ENCODE results near the gene TMEM151B.

TMEM151B gene

GRCh38 chr6:44275749-44276648 is 5.7 kb downstream of the TMEM151B start:
- Histone ChIP-seq H3K9ac (ENCODE audit: low read length) (no peak overlapping the region), H2AFZ (ENCODE audit: insufficient read depth, low read length, poor library complexity) (no peak overlapping the region), H3K79me1 (ENCODE audit: low read length) (no peaks in the 10 kb centered on the region), H2BK5ac (ENCODE audit: low read depth, low read length, poor library complexity) (no peak overlapping the region), H4K91ac (ENCODE audit: low read depth, low read length) (no peak overlapping the region), H4K12ac (ENCODE audit: low read depth, low read length) (no peak overlapping the region), H2BK12ac (ENCODE audit: low read length) (no peak overlapping the region), H3K4me1 (ENCODE audit: control insufficient read depth in 1 of 2, insufficient read depth in 2 of 2, low read length in 2 of 2) (no peaks in the 10 kb centered on the region), H2BK120ac (ENCODE audit: insufficient read depth, low read length, poor library complexity) (no peak overlapping the region), H3K27me3 (ENCODE audit: insufficient read depth, low read length) (peaks cover 5% of the 10 kb centered on the region), H3K4me3 (ENCODE audit: low read depth, low read length) (no peak overlapping the region), H3K9me3 (ENCODE audit: insufficient read depth, low read depth, low read length) (no peaks in the 10 kb centered on the region), H3K27ac (ENCODE audit: low read depth, low read length) (no peak overlapping the region), H4K8ac (ENCODE audit: low read depth, low read length) (no peak overlapping the region), H2AK5ac (ENCODE audit: low read length) (no peak overlapping the region), H3K14ac (ENCODE audit: low read length) (no peak overlapping the region), H3K4ac (ENCODE audit: low read depth, low read length) (no peak overlapping the region), H3K36me3 (ENCODE audit: control insufficient read depth in 1 of 2, insufficient read depth in 2 of 2, low read length in 2 of 2) (no peaks in the 10 kb centered on the region), H3K23ac (ENCODE audit: low read length) (no peak overlapping the region), H3K18ac (ENCODE audit: low read length) (no peak overlapping the region), H3K4me2 (ENCODE audit: low read length) (no peak overlapping the region), H3K79me2 (ENCODE audit: control insufficient read depth, insufficient read depth, low read length, poor library complexity) (no peaks in the 10 kb centered on the region)
- peak in 1 of 2 donors; percentile 17 for DNase-seq
- WGBS (ENCODE audit: extremely low coverage, insufficient coverage, insufficient read length), result no CpG with 5 or more reads among the region's 109 CpGs

DNA sequence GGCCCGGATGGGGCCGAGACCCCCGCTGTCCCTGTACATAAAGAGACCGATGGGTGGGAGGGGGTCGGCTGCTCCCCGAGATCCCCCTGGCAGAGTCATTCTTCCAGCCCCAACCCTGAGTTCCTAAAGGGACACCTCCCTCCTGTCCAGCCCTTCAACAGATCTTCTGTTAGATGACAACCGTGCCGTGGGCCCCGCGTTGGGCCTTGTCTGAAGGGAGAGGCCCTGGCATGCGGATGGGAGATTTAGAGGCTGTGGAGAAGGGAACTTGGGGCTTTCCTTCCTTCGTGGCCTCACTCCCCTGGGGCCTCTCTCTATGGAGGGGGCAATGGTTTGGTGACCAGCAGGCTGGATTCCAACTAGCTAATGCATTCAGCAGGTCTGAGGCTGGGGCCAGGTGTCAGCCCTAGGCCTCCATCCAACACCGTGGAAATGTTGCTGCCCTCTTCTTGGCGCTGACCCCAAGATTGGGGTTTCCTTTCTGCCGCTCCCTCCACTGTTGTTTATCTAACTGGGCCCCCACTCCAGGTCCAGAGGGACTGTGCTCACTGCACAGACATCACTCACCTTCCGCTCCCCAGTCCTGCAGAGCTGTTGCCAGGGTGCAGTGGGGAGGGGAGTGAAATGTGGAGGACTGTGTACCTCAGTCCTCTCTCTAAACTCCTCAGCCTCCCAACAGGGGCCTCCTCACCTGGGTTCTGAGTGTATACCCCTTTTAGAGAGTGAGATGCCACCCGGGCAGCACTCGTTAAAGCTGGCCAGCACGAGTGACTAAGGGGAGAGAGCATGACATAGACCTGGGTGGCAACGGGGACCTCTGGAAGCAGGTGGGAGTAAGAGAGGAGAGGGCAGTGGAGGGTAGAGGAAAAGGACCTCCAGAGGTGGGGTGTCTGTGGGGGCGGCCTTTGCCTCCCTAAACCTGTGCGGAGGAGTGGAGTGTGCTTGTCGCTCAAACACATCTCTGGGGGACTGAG is 6.7 kb downstream of the TMEM151B start:
- WGBS (ENCODE audit: extremely low coverage, insufficient coverage, insufficient read length), result no CpG with 5 or more reads among the region's 23 CpGs
- Histone ChIP-seq H3K14ac (ENCODE audit: low read length) (no peak overlapping the region), H2BK5ac (ENCODE audit: low read depth, low read length, poor library complexity) (no peak overlapping the region), H2AFZ (ENCODE audit: insufficient read depth, low read length, poor library complexity) (no peak overlapping the region), H4K91ac (ENCODE audit: low read depth, low read length) (no peak overlapping the region), H4K12ac (ENCODE audit: low read depth, low read length) (no peak overlapping the region), H3K4me2 (ENCODE audit: low read length) (no peak overlapping the region), H3K4me3 (ENCODE audit: low read depth, low read length) (no peak overlapping the region), H3K79me1 (ENCODE audit: low read length) (no peaks in the 10 kb centered on the region), H3K79me2 (ENCODE audit: control insufficient read depth, insufficient read depth, low read length, poor library complexity) (no peaks in the 10 kb centered on the region), H3K27me3 (ENCODE audit: insufficient read depth, low read length) (no peaks in the 10 kb centered on the region), H3K9me3 (ENCODE audit: insufficient read depth, low read depth, low read length) (peaks cover under 1% of the 10 kb centered on the region), H3K9ac (ENCODE audit: low read length) (no peak overlapping the region), H4K8ac (ENCODE audit: low read depth, low read length) (no peak overlapping the region), H3K23ac (ENCODE audit: low read length) (no peak overlapping the region), H3K4ac (ENCODE audit: low read depth, low read length) (no peak overlapping the region), H3K4me1 (ENCODE audit: control insufficient read depth in 1 of 2, insufficient read depth in 2 of 2, low read length in 2 of 2) (no peaks in the 10 kb centered on the region), H2AK5ac (ENCODE audit: low read length) (no peak overlapping the region), H2BK120ac (ENCODE audit: insufficient read depth, low read length, poor library complexity) (no peak overlapping the region), H3K18ac (ENCODE audit: low read length) (no peak overlapping the region), H3K36me3 (ENCODE audit: control insufficient read depth in 1 of 2, insufficient read depth in 2 of 2, low read length in 2 of 2) (no peaks in the 10 kb centered on the region), H2BK12ac (ENCODE audit: low read length) (no peak overlapping the region), H3K27ac (ENCODE audit: low read depth, low read length) (no peak overlapping the region)
- DNase-seq, result no peak

DNA sequence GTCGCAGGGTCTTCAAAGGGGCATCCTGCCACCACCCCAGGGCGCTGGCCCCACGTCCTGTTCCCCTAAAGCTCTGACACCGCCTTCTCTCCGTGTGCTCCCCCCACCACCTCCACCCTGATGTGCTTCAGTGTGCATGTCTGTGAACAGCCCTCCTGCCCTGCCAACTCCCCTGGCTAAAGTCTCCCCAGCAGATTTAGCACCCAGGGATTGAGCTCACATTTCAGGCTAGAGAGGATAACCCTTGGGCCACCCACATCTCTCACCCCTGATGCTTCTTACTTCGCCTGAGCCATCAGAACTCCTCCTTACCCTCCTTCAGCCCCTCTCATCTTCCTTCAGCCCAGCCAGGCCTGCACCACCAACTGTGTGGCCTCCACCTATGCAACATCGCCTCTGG is 7.5 kb downstream of the TMEM151B start:
- no peak overlapping the region for H4K12ac ChIP-seq (ENCODE audit: low read depth, low read length)
- no peaks in the 10 kb centered on the region for H3K79me1 ChIP-seq (ENCODE audit: low read length)
- no peak overlapping the region for H2AK5ac ChIP-seq (ENCODE audit: low read length)
- H3K9me3 ChIP-seq (ENCODE audit: insufficient read depth, low read depth, low read length), result peaks cover 6% of the 10 kb centered on the region
- H3K4ac ChIP-seq (ENCODE audit: low read depth, low read length), result no peak overlapping the region
- no peak overlapping the region for H3K27ac ChIP-seq (ENCODE audit: low read depth, low read length)
- H3K27me3 ChIP-seq (ENCODE audit: insufficient read depth, low read length), result no peaks in the 10 kb centered on the region
- H2AFZ ChIP-seq (ENCODE audit: insufficient read depth, low read length, poor library complexity), result no peak overlapping the region
- no peak overlapping the region for H2BK120ac ChIP-seq (ENCODE audit: insufficient read depth, low read length, poor library complexity)
- H3K79me2 ChIP-seq (ENCODE audit: control insufficient read depth, insufficient read depth, low read length, poor library complexity), result no peaks in the 10 kb centered on the region
- no peak overlapping the region for H4K91ac ChIP-seq (ENCODE audit: low read depth, low read length)
- no peak overlapping the region for H2BK5ac ChIP-seq (ENCODE audit: low read depth, low read length, poor library complexity)
- H3K14ac ChIP-seq (ENCODE audit: low read length), result no peak overlapping the region
- no peak overlapping the region for H3K4me2 ChIP-seq (ENCODE audit: low read length)
- H3K18ac ChIP-seq (ENCODE audit: low read length), result no peak overlapping the region
- DNase-seq, result no peak
- no peaks in the 10 kb centered on the region for H3K36me3 ChIP-seq (ENCODE audit: control insufficient read depth in 1 of 2, insufficient read depth in 2 of 2, low read length in 2 of 2)
- H3K23ac ChIP-seq (ENCODE audit: low read length), result no peak overlapping the region
- H3K4me3 ChIP-seq (ENCODE audit: low read depth, low read length), result no peak overlapping the region
- no peak overlapping the region for H4K8ac ChIP-seq (ENCODE audit: low read depth, low read length)
- WGBS (ENCODE audit: extremely low coverage, insufficient coverage, insufficient read length), result no CpG with 5 or more reads among the region's 7 CpGs
- H3K9ac ChIP-seq (ENCODE audit: low read length), result no peak overlapping the region
- H3K4me1 ChIP-seq (ENCODE audit: control insufficient read depth in 1 of 2, insufficient read depth in 2 of 2, low read length in 2 of 2), result no peaks in the 10 kb centered on the region
- no peak overlapping the region for H2BK12ac ChIP-seq (ENCODE audit: low read length)

GRCh38 chr6:44278315-44278714 is 8.1 kb downstream of the TMEM151B start:
- H3K18ac ChIP-seq (ENCODE audit: low read length), result no peak overlapping the region
- H3K9ac ChIP-seq (ENCODE audit: low read length), result no peak overlapping the region
- no peaks in the 10 kb centered on the region for H3K79me2 ChIP-seq (ENCODE audit: control insufficient read depth, insufficient read depth, low read length, poor library complexity)
- H3K79me1 ChIP-seq (ENCODE audit: low read length), result no peaks in the 10 kb centered on the region
- no peak overlapping the region for H3K14ac ChIP-seq (ENCODE audit: low read length)
- no peak overlapping the region for H3K4ac ChIP-seq (ENCODE audit: low read depth, low read length)
- no peak overlapping the region for H4K12ac ChIP-seq (ENCODE audit: low read depth, low read length)
- no peak overlapping the region for H4K8ac ChIP-seq (ENCODE audit: low read depth, low read length)
- WGBS (ENCODE audit: extremely low coverage, insufficient coverage, insufficient read length), result no CpG with 5 or more reads among the region's 3 CpGs
- H3K9me3 ChIP-seq (ENCODE audit: insufficient read depth, low read depth, low read length), result peaks cover 7% of the 10 kb centered on the region
- no peaks in the 10 kb centered on the region for H3K4me1 ChIP-seq (ENCODE audit: control insufficient read depth in 1 of 2, insufficient read depth in 2 of 2, low read length in 2 of 2)
- no peak overlapping the region for H3K27ac ChIP-seq (ENCODE audit: low read depth, low read length)
- H3K36me3 ChIP-seq (ENCODE audit: control insufficient read depth in 1 of 2, insufficient read depth in 2 of 2, low read length in 2 of 2), result no peaks in the 10 kb centered on the region
- no peak overlapping the region for H4K91ac ChIP-seq (ENCODE audit: low read depth, low read length)
- no peak for DNase-seq
- no peaks in the 10 kb centered on the region for H3K27me3 ChIP-seq (ENCODE audit: insufficient read depth, low read length)
- no peak overlapping the region for H3K23ac ChIP-seq (ENCODE audit: low read length)
- no peak overlapping the region for H2BK12ac ChIP-seq (ENCODE audit: low read length)
- H2BK5ac ChIP-seq (ENCODE audit: low read depth, low read length, poor library complexity), result no peak overlapping the region
- H3K4me2 ChIP-seq (ENCODE audit: low read length), result no peak overlapping the region
- H2AK5ac ChIP-seq (ENCODE audit: low read length), result no peak overlapping the region
- H2AFZ ChIP-seq (ENCODE audit: insufficient read depth, low read length, poor library complexity), result no peak overlapping the region
- no peak overlapping the region for H2BK120ac ChIP-seq (ENCODE audit: insufficient read depth, low read length, poor library complexity)
- H3K4me3 ChIP-seq (ENCODE audit: low read depth, low read length), result no peak overlapping the region

All from trophoblast cell (in vitro differentiated cells and primary cell).